HepG2 (cell line): Measurements from ENCODE around the gene BBLN. TPM values are rescaled to one million over a fixed set of nuclear protein-coding genes. Genes with fewer than 3 reads are reported as not detected.

ENCODE experiments used
- FOXM1 ChIP-seq: sonication (generic); formaldehyde crosslinking; IDR thresholded peaks from 2 replicates; pipeline ENCODE4 v1.5.0; 2020; ENCODE audit warnings: missing genetic modification reagents
- HMG20A ChIP-seq: IDR thresholded peaks from 2 replicates; pipeline ENCODE4 v1.6.1; 2016; ENCODE audit warnings: borderline replicate concordance
- KDM5A ChIP-seq: fragments of 200-600 bp; sonication (generic); IDR thresholded peaks from 2 replicates; pipeline ENCODE4 v1.7.0; 2018; ENCODE audit warnings: antibody characterized with exemption, mild to moderate bottlenecking, low read length, borderline replicate concordance
- MYNN ChIP-seq: sonication (generic); formaldehyde crosslinking; IDR thresholded peaks from 2 replicates; pipeline ENCODE4 v1.4.0; 2020; ENCODE audit warnings: mild to moderate bottlenecking, low read depth, missing genetic modification reagents
- NFYB ChIP-seq: sonication (generic); formaldehyde crosslinking; IDR thresholded peaks from 2 replicates; pipeline ENCODE4 v1.4.0; 2020; ENCODE audit warnings: missing genetic modification reagents
- RAD51 ChIP-seq: fragments of 450-650 bp; IDR thresholded peaks from 2 replicates; pipeline ENCODE4 v1.6.1; 2016; ENCODE audit warnings: borderline replicate concordance
- ZFP82 ChIP-seq: sonication (generic); formaldehyde crosslinking; IDR thresholded peaks from 2 replicates; pipeline ENCODE4 v1.5.1; 2020; ENCODE audit warnings: mild to moderate bottlenecking, missing genetic modification reagents, borderline replicate concordance
- ZNF567 ChIP-seq: sonication (generic); formaldehyde crosslinking; IDR thresholded peaks from 2 replicates; pipeline ENCODE4 v1.8.1; 2023; ENCODE audit warnings: mild to moderate bottlenecking, missing genetic modification reagents, borderline replicate concordance
- ZNF615 ChIP-seq: sonication (generic); formaldehyde crosslinking; IDR thresholded peaks from 2 replicates; pipeline ENCODE4 v1.5.0; 2020; ENCODE audit warnings: mild to moderate bottlenecking, missing genetic modification reagents, borderline replicate concordance
- ZNF646 ChIP-seq: sonication (generic); formaldehyde crosslinking; IDR thresholded peaks from 2 replicates; pipeline ENCODE4 v1.9.0; 2021; ENCODE audit warnings: mild to moderate bottlenecking, missing genetic modification reagents
- polyA plus RNA-seq, 8 experiments: library from polyadenylated mRNA; depleted of rRNA in 3 of 8; stranded (reverse) in 7 of 8; unstranded in 1 of 8; fragments of >200 nt; fragmentation: Illumina TruSeq in 4 of 8; extraction: Trizol in 4 of 8; gene quantifications; 2 replicates each; pipeline versions ENCODE4 v1.2.1 to v1.2.3, GENCODE V29; 2011 to 2016; ENCODE audit warnings: low read depth in 4 of 8, missing spikeins in 1 of 8, mixed read lengths in 1 of 8; ENCODE audit not compliant: insufficient read depth in 1 of 8
- total RNA-seq, 5 experiments: library from RNA; depleted of rRNA; stranded (reverse); fragments of >200 nt; fragmentation: Illumina TruSeq; extraction: Trizol; gene quantifications; 2 replicates each; pipeline ENCODE4 v1.2.3, GENCODE V29; 2016; ENCODE audit warnings: low read depth in 1 of 5
- TF ChIP-seq, protein P1 (sequence below): sonication (generic); formaldehyde crosslinking; IDR thresholded peaks from 2 replicates; pipeline ENCODE4 v1.5.1; 2020; ENCODE audit warnings: mild to moderate bottlenecking, missing genetic modification reagents, moderate library complexity
- TF ChIP-seq, protein P2 (sequence below): sonication (generic); formaldehyde crosslinking; IDR thresholded peaks from 2 replicates; pipeline ENCODE4 v1.4.0; 2020; ENCODE audit warnings: missing genetic modification reagents, borderline replicate concordance

BBLN gene
- total and polyA plus RNA-seq, 2 of the 13 experiments (the other 11 are each of a cell fraction or from before 2014, with no cell fraction given), result 27.6 to 33.1 TPM

GRCh38 chr9:128115187-128116103, 44.6 kb upstream of the BBLN start (continued):
- TF ChIP-seq ZNF567 (CRISPR knock-in tag), result 0 out of 2 replicates have a peak, but pooled peaks have one; percentile 41
- peak; percentile 75; the same call in 1 of the 2 replicates for TF ChIP-seq HMG20A (CRISPR knock-in tag)
- TF ChIP-seq RAD51, result peak; percentile 91; the same call in 1 of the 2 replicates
- no peak for TF ChIP-seq MYNN
- no peak for TF ChIP-seq KDM5A
- TF ChIP-seq ZNF646 (CRISPR knock-in tag), result no peak
- peak; percentile 34 for TF ChIP-seq NFYB (CRISPR knock-in tag)
- TF ChIP-seq ZNF615 (CRISPR knock-in tag), result no peak; the same call in 1 of the 2 replicates
- TF ChIP-seq, protein P1, sequence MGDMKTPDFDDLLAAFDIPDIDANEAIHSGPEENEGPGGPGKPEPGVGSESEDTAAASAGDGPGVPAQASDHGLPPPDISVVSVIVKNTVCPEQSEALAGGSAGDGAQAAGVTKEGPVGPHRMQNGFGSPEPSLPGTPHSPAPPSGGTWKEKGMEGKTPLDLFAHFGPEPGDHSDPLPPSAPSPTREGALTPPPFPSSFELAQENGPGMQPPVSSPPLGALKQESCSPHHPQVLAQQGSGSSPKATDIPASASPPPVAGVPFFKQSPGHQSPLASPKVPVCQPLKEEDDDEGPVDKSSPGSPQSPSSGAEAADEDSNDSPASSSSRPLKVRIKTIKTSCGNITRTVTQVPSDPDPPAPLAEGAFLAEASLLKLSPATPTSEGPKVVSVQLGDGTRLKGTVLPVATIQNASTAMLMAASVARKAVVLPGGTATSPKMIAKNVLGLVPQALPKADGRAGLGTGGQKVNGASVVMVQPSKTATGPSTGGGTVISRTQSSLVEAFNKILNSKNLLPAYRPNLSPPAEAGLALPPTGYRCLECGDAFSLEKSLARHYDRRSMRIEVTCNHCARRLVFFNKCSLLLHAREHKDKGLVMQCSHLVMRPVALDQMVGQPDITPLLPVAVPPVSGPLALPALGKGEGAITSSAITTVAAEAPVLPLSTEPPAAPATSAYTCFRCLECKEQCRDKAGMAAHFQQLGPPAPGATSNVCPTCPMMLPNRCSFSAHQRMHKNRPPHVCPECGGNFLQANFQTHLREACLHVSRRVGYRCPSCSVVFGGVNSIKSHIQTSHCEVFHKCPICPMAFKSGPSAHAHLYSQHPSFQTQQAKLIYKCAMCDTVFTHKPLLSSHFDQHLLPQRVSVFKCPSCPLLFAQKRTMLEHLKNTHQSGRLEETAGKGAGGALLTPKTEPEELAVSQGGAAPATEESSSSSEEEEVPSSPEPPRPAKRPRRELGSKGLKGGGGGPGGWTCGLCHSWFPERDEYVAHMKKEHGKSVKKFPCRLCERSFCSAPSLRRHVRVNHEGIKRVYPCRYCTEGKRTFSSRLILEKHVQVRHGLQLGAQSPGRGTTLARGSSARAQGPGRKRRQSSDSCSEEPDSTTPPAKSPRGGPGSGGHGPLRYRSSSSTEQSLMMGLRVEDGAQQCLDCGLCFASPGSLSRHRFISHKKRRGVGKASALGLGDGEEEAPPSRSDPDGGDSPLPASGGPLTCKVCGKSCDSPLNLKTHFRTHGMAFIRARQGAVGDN (CRISPR knock-in tag), result peak; percentile 99
- no peak for TF ChIP-seq FOXM1 (CRISPR knock-in tag)
- TF ChIP-seq, protein P2, sequence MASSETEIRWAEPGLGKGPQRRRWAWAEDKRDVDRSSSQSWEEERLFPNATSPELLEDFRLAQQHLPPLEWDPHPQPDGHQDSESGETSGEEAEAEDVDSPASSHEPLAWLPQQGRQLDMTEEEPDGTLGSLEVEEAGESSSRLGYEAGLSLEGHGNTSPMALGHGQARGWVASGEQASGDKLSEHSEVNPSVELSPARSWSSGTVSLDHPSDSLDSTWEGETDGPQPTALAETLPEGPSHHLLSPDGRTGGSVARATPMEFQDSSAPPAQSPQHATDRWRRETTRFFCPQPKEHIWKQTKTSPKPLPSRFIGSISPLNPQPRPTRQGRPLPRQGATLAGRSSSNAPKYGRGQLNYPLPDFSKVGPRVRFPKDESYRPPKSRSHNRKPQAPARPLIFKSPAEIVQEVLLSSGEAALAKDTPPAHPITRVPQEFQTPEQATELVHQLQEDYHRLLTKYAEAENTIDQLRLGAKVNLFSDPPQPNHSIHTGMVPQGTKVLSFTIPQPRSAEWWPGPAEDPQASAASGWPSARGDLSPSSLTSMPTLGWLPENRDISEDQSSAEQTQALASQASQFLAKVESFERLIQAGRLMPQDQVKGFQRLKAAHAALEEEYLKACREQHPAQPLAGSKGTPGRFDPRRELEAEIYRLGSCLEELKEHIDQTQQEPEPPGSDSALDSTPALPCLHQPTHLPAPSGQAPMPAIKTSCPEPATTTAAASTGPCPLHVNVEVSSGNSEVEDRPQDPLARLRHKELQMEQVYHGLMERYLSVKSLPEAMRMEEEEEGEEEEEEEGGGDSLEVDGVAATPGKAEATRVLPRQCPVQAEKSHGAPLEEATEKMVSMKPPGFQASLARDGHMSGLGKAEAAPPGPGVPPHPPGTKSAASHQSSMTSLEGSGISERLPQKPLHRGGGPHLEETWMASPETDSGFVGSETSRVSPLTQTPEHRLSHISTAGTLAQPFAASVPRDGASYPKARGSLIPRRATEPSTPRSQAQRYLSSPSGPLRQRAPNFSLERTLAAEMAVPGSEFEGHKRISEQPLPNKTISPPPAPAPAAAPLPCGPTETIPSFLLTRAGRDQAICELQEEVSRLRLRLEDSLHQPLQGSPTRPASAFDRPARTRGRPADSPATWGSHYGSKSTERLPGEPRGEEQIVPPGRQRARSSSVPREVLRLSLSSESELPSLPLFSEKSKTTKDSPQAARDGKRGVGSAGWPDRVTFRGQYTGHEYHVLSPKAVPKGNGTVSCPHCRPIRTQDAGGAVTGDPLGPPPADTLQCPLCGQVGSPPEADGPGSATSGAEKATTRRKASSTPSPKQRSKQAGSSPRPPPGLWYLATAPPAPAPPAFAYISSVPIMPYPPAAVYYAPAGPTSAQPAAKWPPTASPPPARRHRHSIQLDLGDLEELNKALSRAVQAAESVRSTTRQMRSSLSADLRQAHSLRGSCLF (CRISPR knock-in tag), result no peak
- TF ChIP-seq ZFP82, result peak; percentile 60; the same call in 1 of the 2 replicates
